MM.1S (cell line): ENCODE measurements around the gene CYP4B1.

Source experiments
- EZH2 ChIP-seq: fragments of 300-600 bp; sonication (generic); optimal IDR thresholded peaks from 2 replicates; pipeline ENCODE3; 2017; ENCODE audit warnings: low read depth, mild to moderate bottlenecking, antibody characterized with exemption, low read length, mixed read lengths
- EZH2phosphoT487 ChIP-seq: fragments of 300-600 bp; sonication (generic); IDR thresholded peaks from 2 replicates; pipeline ENCODE4 v1.6.1; 2018; ENCODE audit warnings: antibody characterized with exemption, low read length
- TF ChIP-seq, protein P1 (sequence below): fragments of 300-600 bp; sonication (generic); IDR thresholded peaks from 2 replicates; pipeline ENCODE4 v1.5.1; 2016; ENCODE audit warnings: antibody characterized with exemption, low read length, mixed read lengths

DNA sequence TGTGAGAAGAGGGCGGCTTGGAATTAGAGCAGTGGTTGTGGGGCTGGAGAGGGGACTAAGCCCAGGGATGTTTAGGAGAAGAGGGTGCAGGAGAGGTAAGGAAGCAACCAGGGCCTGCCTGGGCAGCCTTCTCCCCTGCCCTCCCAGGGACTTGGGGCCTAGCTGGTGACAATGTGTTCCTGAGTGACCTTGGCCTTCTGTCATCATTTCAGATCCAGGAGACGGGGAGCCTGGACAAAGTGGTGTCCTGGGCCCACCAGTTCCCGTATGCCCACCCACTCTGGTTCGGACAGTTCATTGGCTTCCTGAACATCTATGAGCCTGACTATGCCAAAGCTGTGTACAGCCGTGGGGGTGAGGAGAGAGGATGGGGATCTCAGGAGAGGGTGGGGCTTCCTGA is 11.8 kb downstream of the CYP4B1 start:
- TF ChIP-seq, protein P1, sequence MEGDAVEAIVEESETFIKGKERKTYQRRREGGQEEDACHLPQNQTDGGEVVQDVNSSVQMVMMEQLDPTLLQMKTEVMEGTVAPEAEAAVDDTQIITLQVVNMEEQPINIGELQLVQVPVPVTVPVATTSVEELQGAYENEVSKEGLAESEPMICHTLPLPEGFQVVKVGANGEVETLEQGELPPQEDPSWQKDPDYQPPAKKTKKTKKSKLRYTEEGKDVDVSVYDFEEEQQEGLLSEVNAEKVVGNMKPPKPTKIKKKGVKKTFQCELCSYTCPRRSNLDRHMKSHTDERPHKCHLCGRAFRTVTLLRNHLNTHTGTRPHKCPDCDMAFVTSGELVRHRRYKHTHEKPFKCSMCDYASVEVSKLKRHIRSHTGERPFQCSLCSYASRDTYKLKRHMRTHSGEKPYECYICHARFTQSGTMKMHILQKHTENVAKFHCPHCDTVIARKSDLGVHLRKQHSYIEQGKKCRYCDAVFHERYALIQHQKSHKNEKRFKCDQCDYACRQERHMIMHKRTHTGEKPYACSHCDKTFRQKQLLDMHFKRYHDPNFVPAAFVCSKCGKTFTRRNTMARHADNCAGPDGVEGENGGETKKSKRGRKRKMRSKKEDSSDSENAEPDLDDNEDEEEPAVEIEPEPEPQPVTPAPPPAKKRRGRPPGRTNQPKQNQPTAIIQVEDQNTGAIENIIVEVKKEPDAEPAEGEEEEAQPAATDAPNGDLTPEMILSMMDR = no peak
- TF ChIP-seq EZH2 (no peak), EZH2phosphoT487 (no peak)
